ENCODE results near the gene PDLIM3.
"Not testable (repeated sequence)": the region's sequence is repeated elsewhere in the genome, so short reads cannot be mapped to it uniquely, and the experiment has no call there.

PDLIM3 gene

GRCh38 chr4:185554365-185555126, 19.2 kb upstream of the PDLIM3 start:
- no peak for DNase-seq (ENCODE audit: low read depth in 2 of 2)

GRCh38 chr4:185552254-185552653, 16.9 kb upstream of the PDLIM3 start:
- no peak for DNase-seq (ENCODE audit: low read depth in 2 of 2)

DNA sequence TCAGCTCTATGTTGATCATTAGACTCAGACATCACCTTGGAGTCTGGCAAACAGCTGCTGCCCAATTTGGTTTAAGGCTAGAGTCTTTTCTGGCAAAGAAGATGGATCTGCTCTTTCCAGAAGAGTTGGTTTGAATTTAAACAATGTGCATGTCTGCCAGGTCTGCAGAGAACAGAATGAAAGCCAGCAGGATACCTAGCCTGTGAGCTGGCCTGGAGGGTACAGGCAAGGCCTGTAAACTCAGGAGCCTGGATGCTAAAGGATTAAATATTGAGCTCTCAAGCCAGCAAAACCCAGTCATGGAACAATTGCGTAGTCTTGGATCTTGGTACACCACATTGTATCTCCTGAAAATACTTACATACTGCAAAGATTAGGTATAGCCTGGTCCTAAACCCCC, 15.6 kb upstream of the PDLIM3 start:
- no peak for DNase-seq (ENCODE audit: low read depth in 2 of 2)

DNA sequence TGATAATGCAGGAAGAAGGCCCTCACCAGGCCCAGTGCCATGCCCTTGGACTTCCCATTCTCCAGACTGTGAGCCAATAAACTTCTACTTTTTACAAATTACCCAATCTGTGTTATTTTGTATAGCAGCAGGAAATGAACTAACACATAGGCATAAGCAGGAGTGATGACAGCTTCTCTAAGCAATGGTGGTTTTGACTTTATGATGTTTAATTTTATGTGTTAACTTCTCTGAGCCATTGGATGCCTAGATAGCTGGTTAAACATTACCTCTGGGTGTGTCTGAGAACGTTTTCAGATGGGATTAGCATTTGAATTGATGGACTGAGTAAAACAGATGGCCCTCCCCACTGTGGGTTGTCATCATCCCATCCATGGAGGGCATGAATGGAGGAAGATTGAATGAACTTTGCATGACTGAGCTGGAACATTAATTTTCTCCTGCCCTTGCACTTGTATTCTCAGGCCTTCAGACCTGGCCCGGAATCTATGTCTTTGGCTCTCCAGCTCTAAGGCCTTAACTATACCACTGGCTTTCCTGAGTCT, 13.9 kb upstream of the PDLIM3 start:
- DNase-seq (ENCODE audit: low read depth in 2 of 2), result no peak

GRCh38 chr4:185548587-185548986, 13.3 kb upstream of the PDLIM3 start:
- no peak for DNase-seq (ENCODE audit: low read depth in 2 of 2)

DNA sequence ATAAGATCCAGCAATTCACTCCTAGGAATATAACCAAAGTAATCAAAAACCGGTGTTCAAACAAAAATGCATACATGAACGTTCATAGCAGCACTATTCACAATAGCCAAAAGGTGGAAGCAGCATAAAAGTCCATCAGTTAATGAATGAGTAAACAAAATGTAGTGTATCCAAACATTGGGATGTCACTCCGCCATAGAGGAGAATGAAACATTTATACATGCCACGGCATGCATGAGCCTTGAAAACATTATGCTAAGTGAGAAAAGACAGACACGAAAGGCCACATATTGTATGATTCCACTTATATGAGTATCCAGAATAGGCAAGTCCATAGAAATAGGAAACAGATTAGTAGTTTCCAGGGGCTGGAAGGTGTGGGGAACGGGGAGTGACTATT, 11.0 kb upstream of the PDLIM3 start:
- DNase-seq (ENCODE audit: low read depth in 2 of 2), result no peak

DNA sequence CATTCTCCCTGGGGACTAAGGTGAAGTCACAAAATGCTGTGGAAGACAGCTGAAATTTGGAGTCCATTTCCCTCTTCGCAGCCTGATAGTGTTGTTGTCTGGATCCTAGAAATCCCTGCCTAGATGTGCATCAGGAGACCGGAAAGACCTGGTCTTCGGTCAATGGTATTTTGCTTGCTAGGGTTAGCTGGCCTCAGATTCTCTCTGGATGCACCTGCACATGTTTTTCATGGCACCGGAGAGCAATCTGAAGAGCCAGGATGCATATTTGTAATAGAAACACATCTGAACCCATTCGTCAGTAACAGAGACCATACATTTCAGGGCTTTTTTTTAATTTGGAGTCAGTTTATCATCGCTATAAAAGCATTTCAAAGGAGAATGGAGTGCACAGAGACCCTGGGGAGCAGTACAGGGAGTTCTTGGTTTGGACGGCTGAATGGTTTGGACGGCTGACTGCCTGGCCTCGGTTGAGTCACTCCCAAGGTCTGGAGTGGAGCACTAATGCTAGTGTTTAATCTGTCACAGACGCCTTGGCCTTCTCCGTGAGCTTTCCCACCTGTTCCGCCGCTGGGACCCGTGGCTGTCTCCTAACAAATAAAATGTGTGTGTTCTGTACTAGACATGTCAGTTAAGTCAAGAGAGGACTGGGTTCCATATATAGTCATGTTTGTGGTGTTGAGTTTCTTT, 7.5 kb upstream of the PDLIM3 start:
- no peak for DNase-seq (ENCODE audit: low read depth in 2 of 2)

- no peak for DNase-seq (ENCODE audit: low read depth in 2 of 2)
Observed at GRCh38 chr4:185541251-185541727, 6.0 kb upstream of the PDLIM3 start.

DNA sequence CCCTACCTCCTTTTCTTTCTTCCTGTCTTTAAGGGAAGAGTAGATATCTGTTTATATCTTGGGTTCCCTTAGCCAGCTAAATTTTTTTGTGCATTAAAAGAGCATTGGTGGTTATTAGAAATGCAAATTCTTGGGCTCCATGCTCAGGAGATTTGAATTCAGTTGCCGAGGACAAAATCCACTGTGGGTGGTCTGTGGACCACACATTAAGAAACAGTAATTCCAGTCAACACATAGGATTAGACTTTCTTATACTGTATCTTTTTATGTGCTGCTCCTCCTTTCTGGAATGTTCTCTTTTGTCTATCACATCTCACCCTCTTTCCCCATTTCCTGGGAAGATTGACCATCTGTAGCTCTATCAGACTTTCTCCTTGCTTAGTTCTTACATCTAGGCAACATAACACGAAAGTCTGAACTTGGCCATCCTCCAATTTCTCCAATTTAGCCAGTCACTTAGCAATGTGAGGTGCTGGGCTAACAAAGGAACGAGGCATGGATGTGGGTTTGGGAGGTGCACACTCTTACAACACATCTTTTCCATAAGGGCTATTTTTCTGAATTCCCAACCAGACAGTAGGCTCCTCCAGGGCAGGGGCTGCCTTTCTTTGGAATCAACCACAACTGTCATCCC, 5.3 kb upstream of the PDLIM3 start:
- DNase-seq (ENCODE audit: low read depth in 2 of 2), result no peak

DNA sequence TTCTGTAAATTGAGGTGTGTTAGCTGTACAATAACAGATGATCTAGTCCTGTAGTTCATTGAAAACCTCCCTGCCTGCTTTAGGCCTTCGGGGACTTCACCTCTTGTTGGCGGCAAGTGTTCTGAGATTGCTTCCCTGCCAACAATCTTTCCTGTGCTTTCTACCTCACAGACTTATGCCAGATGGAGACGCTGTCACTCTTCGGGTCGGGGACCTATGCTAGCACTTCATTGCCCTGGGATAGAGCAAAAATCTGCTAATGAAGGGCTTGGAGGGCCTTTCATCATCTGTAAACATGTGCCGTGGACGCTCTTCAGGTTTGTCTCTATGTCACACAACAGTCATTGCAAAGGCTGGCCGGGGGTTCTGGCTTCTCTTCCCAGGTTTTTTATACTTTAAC, 4.7 kb upstream of the PDLIM3 start:
- DNase-seq (ENCODE audit: low read depth in 2 of 2), result no peak

DNA sequence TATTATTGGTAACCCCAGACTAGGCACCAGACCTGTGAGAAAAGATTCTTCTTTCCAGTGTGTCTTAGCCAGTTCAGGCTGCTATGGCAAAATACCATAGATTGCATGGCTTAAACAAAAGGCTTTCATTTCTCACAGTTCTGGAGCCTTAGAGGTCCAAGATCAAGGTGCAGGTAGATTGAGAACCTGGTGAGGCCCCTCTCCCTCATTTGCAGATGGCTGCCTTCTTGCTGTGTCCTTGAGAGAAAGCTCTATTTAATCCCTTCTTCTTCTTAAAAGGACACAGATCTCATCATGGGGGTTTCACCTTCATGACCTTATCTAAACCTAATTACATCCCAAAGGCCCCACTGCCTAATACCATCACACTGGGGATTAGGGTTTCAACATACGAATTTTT, 3.5 kb upstream of the PDLIM3 start:
- DNase-seq (ENCODE audit: low read depth in 2 of 2), result no peak

GRCh38 chr4:185536411-185536709, 1.1 kb upstream of the PDLIM3 start:
- no peak for DNase-seq (ENCODE audit: low read depth in 2 of 2)

GRCh38 chr4:185535612-185536410, 504 bp upstream of the PDLIM3 start:
- DNase-seq (ENCODE audit: low read depth in 2 of 2), result no peak

- no peak for DNase-seq (ENCODE audit: low read depth in 2 of 2)
Observed at GRCh38 chr4:185534511-185534865, 819 bp downstream of the PDLIM3 start.

DNA sequence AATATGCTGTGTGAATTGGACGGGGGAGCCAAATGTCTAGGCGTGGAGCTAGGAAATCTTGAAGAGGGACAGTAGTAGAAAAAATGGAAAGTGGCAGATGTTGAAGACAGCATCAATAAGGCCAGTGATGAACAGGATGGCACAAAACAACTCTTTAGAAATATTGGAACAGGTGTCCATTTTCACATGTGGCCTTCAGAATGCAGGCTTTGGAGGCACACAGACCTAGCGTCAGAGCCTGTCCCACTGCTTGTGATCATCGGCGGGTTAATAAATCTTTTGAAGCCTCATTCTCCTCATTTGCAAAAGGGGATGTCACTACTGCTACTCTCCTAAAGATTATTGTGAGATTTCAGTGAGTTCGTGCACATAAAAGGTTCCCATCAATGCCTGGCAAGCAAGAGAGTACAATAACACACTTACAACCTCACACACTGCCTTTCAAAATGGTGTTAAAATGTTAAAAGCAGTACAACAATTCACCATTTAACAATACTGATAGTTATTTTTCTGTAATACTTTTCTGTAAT, 2.4 kb downstream of the PDLIM3 start:
- no peak for DNase-seq (ENCODE audit: low read depth in 2 of 2)

DNA sequence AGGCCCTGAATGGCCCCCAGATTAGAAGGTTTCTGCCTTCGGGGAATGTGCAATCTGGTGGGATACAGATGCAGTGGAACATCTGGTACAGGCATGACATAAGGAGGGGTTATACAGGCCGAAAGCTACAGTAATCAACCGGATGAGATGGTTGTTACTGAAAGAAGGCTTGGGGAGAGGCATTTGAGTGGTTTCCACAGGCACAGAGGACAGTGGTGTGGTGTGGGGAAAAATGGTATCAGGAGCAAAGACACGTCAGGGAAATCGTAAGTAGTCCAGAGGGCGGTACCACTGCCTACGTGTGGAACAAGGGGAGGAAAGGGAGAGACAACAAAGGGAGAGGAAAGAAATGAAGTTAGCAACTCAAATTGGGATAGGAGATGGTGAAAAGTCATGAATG, 3.0 kb downstream of the PDLIM3 start:
- DNase-seq (ENCODE audit: low read depth in 2 of 2), result no peak

DNA sequence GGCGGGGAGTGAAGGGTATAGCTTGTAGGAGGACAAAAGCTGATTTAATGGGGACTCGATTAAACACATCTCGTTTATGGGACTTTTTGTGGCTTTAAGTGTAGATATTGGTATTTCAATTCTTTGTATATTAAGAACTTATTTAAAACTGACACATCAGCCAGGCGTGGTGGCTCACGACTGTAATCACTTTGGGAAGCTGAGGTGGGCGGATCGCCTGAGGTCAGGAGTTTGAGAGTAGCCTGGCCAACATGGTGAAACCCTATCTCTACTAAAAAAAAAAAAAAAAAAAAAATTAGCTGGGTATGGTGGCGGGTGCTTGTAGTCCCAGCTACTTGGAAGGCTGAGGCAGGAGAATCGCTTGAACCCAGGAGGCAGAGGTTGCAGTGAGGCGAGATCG, 3.7 kb downstream of the PDLIM3 start:
- DNase-seq (ENCODE audit: low read depth in 2 of 2), result not testable (repeated sequence)

DNA sequence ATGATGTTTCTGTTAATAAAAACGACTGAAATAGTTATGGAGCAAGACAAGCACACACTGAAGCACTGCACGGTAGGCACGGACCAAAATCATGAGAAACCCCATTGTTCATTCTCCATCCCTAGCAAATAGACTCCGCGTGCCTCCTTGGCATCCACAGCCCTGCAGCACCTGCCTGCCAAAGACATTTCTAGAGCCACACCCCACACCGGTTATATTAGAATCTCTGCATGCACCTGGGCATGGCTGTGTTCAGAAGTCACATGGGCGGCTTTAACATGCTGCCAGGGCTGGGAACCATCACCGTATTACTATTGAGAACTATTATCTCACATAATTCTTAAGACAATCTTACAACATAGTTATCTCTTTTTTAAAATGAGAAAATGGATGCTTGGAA, 5.9 kb downstream of the PDLIM3 start:
- no peak for DNase-seq (ENCODE audit: low read depth in 2 of 2)

GRCh38 chr4:185524888-185525863, 10.1 kb downstream of the PDLIM3 start:
- DNase-seq (ENCODE audit: low read depth in 2 of 2), result no peak

GRCh38 chr4:185523862-185524261, 11.4 kb downstream of the PDLIM3 start:
- no peak for DNase-seq (ENCODE audit: low read depth in 2 of 2)

DNA sequence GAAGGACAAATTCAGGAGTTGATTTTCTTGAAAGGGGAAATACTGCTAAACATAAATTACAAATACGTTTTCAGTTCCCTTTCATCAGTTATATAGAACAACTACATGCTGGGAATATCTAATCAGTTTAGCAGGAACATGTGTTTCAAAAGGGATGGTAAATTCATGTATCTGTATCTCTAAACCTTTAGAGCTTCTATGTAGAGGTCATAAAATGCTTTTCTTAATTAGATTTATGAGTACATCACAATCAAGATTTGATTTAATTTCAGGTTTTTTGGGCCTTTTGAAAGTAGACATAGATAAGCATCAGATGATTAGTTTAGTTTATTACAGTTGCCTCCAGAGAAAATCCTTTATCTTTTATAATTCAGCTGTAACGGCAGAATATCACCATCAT, 12.9 kb downstream of the PDLIM3 start:
- no peak for DNase-seq (ENCODE audit: low read depth in 2 of 2)

Measured in fibroblast of skin of left quadriceps (primary cell).